ENCODE results near the gene DPEP1. TPM values are rescaled to one million over a fixed set of nuclear protein-coding genes. Genes with fewer than 3 reads are reported as not detected.

DPEP1 gene
- total RNA-seq, 1 donor from 2014 or later: 36.3 TPM

DNA sequence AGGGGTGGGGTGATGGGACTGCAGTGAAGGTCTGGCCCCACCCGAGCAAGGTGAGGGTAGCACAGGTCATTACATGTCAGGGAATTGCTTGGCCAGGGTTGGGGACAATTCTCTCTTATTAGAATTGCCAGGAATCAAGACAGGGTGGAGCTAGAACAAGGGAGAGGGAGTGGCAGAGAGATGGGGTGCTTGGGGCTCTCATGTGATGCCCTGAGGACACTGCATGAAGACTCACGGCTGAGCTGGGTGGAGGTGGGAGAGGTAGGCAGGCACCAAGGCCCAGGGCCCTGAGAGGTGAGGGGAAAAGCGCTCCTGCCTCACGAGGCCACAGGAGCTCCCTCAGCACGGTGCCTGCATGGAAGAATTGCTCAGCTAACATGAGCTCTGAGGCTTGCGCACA lies 3.6 kb downstream of the DPEP1 start:
- Mint-ChIP-seq H3K9me3 (ENCODE audit: low read depth) (no peaks in the 10 kb centered on the region), H3K27ac (no peak overlapping the region)
- TF ChIP-seq, protein P1, sequence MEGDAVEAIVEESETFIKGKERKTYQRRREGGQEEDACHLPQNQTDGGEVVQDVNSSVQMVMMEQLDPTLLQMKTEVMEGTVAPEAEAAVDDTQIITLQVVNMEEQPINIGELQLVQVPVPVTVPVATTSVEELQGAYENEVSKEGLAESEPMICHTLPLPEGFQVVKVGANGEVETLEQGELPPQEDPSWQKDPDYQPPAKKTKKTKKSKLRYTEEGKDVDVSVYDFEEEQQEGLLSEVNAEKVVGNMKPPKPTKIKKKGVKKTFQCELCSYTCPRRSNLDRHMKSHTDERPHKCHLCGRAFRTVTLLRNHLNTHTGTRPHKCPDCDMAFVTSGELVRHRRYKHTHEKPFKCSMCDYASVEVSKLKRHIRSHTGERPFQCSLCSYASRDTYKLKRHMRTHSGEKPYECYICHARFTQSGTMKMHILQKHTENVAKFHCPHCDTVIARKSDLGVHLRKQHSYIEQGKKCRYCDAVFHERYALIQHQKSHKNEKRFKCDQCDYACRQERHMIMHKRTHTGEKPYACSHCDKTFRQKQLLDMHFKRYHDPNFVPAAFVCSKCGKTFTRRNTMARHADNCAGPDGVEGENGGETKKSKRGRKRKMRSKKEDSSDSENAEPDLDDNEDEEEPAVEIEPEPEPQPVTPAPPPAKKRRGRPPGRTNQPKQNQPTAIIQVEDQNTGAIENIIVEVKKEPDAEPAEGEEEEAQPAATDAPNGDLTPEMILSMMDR (IDR thresholded peaks at IDR 0.05; ENCODE audit: unreplicated experiment): no peak

DNA sequence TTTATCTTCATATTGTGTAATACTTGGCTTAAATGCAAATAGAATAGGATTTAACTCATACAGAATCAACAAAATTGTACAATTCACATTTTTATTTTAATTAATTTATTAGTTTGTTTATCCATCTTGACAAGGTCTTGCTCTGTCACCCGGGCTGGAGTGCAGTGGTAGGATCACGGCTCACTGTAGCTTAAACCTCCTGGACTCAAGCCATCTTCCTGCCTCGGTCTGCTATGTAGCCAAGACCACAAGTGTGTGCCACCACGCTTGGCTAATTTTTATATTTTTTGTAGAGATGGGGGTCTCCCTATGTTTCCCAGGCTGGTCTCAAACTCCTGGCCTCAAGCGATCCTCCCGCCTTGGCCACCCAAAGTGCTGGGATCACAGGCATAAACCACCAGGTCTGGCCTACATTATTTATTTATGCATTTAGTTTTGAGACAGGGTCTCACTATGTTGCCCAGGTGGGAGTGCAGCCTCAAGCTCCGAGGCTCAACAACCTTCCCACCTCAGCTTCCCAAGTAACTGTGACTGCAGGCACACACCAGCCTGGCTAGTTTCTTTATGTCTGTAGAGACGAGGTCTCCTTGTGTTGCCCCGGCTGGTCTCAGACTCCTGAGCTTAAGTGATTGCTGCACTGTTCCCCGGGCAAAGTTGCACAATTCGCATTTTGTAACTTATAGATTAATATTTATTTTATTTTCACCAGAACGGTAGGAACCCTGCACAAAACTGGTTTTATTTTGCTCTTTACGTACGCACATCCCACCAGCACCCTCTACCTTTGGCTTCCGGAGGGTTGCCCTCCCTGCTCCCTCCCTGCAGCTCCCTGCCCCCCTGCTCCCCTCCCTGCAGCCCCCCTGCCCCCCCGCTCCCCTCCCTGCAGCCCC lies 4.9 kb downstream of the DPEP1 start:
- DNase-seq (ENCODE audit: low spot score, unreplicated experiment): no peak
- H3K27me3 Mint-ChIP-seq: peaks cover 3% of the 10 kb centered on the region
- H3K27ac Mint-ChIP-seq: no peak overlapping the region
- TF ChIP-seq, protein P1 (IDR thresholded peaks at IDR 0.05; ENCODE audit: unreplicated experiment): no peak
- no peak overlapping the region for H3K4me3 Mint-ChIP-seq (ENCODE audit: low read depth)
- no peaks in the 10 kb centered on the region for H3K36me3 Mint-ChIP-seq (ENCODE audit: insufficient read depth)
- no peaks in the 10 kb centered on the region for H3K9me3 Mint-ChIP-seq (ENCODE audit: low read depth)
- H3K4me1 Mint-ChIP-seq (ENCODE audit: low read depth): peaks cover 13% of the 10 kb centered on the region

More for the DNA sequence above, 3.6 kb downstream of the DPEP1 start:
- H3K4me3 Mint-ChIP-seq (ENCODE audit: low read depth): no peak overlapping the region
- no peak for DNase-seq (ENCODE audit: low spot score, unreplicated experiment)
- peaks cover 7% of the 10 kb centered on the region for H3K4me1 Mint-ChIP-seq (ENCODE audit: low read depth)
- H3K27me3 Mint-ChIP-seq: no peaks in the 10 kb centered on the region
- no peaks in the 10 kb centered on the region for H3K36me3 Mint-ChIP-seq (ENCODE audit: insufficient read depth)

- no peak for DNase-seq (ENCODE audit: low spot score, unreplicated experiment)
- H3K36me3 Mint-ChIP-seq (ENCODE audit: insufficient read depth): peaks cover 1% of the 10 kb centered on the region
- TF ChIP-seq, protein P1 (IDR thresholded peaks at IDR 0.05; ENCODE audit: unreplicated experiment): no peak
- no peaks in the 10 kb centered on the region for H3K9me3 Mint-ChIP-seq (ENCODE audit: low read depth)
- peaks cover 20% of the 10 kb centered on the region for H3K4me1 Mint-ChIP-seq (ENCODE audit: low read depth)
- no peak overlapping the region for H3K4me3 Mint-ChIP-seq (ENCODE audit: low read depth)
- no peak overlapping the region for H3K27ac Mint-ChIP-seq
- peaks cover 12% of the 10 kb centered on the region for H3K27me3 Mint-ChIP-seq
These were observed 6.4 kb downstream of the DPEP1 start for GRCh38 chr16:89619840-89620239.

GRCh38 chr16:89620406-89620841 lies 7.0 kb downstream of the DPEP1 start:
- peaks cover 1% of the 10 kb centered on the region for H3K36me3 Mint-ChIP-seq (ENCODE audit: insufficient read depth)
- H3K4me1 Mint-ChIP-seq (ENCODE audit: low read depth): peaks cover 25% of the 10 kb centered on the region
- H3K27ac Mint-ChIP-seq: no peak overlapping the region
- DNase-seq (ENCODE audit: low spot score, unreplicated experiment): no peak
- peaks cover 12% of the 10 kb centered on the region for H3K27me3 Mint-ChIP-seq
- no peaks in the 10 kb centered on the region for H3K9me3 Mint-ChIP-seq (ENCODE audit: low read depth)
- H3K4me3 Mint-ChIP-seq (ENCODE audit: low read depth): no peak overlapping the region
- TF ChIP-seq, protein P1 (IDR thresholded peaks at IDR 0.05; ENCODE audit: unreplicated experiment): no peak

DNA sequence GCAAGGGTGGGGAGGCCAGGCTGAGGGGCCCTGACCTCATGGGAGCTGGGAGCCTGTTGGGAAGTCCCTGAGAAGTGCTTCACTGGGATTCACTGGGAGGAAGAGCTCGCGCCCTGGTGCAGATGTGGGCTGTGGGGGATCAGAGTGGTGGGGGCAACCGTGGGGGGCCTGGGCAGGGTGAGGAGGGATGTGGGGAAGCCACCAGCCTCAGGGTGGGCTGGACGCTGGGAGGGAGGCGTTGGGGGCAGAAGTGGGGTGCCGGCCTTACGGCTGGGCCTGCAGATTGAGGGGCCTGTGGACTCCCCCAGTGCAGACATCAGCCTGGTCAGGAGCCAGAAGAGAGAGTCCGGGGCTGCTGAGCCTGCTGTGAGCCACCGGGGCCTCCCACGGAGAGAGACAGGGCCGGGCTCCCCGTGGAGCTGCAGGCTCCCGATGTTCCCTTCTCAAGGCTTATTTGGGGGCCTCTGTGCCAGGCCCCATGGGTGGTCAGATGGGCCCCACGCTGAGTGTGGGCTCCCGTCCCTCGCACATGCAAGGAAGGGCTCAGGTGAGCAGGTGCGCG lies 7.8 kb downstream of the DPEP1 start:
- TF ChIP-seq, protein P1 (IDR thresholded peaks at IDR 0.05; ENCODE audit: unreplicated experiment): no peak
- Mint-ChIP-seq H3K4me1 (ENCODE audit: low read depth) (peaks cover 26% of the 10 kb centered on the region), H3K27ac (no peak overlapping the region), H3K4me3 (ENCODE audit: low read depth) (no peak overlapping the region), H3K9me3 (ENCODE audit: low read depth) (no peaks in the 10 kb centered on the region), H3K27me3 (peaks cover 12% of the 10 kb centered on the region), H3K36me3 (ENCODE audit: insufficient read depth) (peaks cover 1% of the 10 kb centered on the region)
- DNase-seq (ENCODE audit: low spot score, unreplicated experiment): no peak

All from progenitor cell of endocrine pancreas (in vitro differentiated cells).